GM21447 (cell line): ENCODE results near the gene CFAP61.
"Not testable (repeated sequence)": the region's sequence is repeated elsewhere in the genome, so short reads cannot be mapped to it uniquely, and the experiment has no call there.

Source experiments
- ATAC-seq: cut with Tn5 transposase; IDR thresholded peaks from one replicate; pipeline ENCODE4 v1.9.1; 2021; ENCODE audit not compliant: unreplicated experiment

The CFAP61 gene

DNA sequence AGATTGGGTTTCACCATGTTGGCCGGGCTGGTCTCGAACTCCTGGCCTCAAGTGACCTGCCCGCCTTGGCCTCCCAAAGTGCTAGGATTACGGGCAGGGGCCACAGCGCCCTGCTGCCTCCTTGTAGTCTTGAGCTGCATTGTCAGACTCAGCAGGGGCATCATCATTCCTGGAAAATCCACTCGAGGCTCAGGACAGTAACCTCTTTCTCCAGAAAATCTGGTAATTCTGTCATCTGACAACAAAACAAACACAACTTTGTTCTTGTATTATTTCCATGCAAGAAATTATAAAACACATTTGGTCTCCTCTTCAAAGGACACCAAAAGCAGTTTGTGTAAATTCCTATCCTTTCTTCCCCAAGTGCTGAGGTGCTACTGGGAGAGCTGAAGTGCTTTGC, 178.4 kb downstream of the CFAP61 start:
- no peak for ATAC-seq

DNA sequence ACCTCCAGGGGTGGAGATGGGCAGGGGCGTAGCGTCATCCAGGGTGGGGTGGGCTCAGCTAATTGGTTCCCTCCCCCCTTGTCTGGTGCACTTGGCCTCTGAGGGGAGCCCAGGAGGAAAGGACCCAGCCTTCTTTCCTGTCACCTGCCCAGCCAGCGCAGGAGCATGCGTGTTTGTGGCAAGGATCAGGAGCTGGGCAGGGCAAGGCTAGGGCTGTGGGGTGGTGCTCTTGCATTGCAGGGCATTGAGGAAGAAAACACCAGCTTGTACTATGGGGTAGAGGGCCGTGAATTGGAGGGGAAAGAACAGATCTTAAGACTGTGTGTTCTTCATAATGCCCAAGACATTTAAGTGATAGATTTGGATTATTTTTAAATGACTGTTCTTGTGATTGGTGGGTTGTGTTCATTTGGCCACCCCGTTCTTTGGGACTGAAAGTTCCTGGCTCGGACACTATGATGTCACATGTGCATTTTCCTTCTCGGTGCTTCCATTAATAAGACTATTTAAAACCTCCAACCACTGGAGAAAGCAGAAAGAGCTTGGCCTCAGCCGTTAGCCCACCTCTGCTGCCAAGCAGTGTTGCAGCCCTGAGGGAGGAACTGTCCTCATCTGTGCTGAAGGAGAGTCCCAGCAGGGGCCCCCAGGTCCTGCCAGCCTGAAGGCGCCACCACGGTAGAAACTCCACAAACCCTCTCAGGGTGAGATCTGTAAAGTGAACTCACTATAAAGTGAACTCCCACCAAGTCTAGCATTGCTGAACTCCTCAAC, 179.4 kb downstream of the CFAP61 start:
- no peak for ATAC-seq

DNA sequence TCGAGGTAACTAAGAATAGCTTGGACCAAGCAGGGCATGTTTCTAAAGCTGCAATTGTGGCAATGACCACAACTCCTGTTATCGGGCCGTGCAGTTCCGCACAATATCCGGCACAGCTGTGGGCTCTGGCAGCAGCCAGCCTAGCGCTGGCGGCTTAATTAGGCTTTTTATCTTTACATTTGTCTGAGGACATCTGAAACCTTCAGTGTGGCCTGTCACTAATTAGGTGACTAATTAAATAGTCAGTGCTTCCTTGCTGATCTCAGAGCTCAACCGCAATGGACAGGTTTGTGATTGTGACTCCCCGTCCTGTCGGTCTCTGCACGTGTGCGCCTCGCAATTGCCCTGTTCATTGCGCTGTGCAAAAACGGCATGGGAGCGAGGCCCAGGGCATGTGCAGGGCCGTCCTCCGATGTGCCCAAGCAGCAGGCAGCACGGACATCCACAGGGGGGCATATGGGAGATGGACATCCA, 180.7 kb downstream of the CFAP61 start:
- ATAC-seq, result no peak

DNA sequence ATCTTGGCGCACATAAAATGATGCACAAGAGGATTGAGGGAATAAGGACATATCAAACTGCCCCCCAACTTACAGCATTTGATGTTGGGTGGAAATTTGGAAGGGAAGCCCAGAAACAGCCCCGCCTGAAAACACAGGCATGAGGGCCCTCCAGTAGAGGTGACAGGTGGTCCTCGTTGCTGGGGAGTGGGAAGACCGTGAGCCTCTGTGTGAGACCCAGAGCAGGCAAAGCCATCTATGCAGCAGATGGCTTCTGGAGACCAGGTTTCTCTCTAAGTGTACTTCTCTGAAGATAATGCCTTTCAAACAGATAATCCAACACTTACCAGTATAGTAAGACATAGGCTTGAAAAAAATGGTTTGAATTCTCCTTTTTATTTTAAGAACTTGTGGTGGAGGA, 183.3 kb downstream of the CFAP61 start:
- no peak for ATAC-seq

DNA sequence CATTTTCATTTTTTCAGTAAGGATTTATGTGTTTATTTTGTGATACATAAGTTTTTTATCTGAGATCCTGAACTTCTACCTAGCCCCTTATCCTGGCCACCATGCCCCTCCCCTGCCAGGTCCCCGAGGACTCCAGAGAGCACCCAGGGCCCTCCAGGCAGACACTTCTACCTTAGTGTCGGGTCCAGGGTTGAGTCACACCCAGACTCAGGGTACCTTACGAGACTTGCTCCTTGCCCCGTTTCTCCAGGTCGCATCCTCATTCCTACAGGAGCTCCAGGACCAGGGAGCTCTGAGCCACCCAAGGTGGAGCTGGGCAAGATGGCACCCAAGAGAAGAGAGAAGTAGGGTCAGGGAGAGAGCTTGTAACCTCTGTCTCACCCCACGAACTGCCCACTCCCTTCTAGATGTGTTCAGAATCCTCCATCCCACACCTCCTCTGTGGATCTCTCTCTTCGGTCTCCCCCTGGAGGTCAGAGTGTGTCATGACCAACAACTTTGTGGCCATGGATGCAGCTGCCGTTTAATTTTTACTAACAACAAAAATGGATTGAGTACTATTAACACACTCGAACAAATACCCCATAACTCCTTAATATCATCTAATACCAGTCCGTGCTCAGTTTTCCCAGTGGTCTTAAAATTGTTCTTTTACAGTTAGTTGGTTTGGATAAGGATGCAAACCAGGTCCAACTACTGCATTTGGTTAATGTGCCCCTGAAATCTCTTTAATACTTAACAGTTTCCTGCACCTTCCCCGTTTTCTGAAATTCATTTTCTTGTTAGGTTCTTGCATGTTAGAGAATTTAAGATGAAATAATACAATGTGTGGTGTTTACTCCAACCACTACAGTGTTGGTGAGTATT, 185.0 kb downstream of the CFAP61 start:
- ATAC-seq, result no peak

DNA sequence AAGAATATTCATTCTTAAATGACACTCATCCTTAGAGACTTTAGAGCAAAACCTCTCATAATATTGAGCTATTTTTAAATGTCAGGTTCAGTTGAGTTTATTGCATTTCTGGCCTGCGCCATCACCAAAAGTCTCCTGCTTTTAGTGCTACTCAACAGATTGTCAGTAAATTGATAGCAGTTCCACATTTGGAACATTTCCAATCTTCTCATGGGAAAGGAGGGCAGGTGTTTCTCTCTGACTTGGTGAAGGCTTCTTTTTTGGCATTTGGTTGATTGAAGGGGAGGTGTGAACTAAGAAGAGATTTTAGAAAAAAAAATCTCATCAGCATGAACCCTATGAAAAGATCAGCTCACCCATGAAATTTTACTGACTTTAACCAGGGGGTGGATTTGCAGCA, 189.6 kb downstream of the CFAP61 start:
- no peak for ATAC-seq

DNA sequence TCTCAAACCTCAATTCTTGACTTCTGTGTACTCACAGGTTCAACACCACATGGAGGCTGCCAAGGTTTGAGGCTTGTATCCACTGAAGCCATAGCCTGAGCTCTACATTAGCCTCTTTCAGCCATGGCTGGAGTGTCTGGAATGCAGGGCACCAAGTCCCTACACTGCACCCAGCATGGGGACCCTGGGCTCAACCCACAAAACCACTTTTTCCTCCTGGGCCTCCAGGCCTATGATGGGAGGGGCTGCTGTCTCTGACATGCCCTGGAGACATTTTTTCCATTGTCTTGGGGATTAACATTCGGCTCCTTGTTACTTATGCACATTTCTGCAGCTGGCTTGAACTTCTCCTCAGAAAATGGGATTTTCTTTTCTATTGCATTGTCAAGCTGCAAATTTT, 192.1 kb downstream of the CFAP61 start:
- not testable (repeated sequence) for ATAC-seq

DNA sequence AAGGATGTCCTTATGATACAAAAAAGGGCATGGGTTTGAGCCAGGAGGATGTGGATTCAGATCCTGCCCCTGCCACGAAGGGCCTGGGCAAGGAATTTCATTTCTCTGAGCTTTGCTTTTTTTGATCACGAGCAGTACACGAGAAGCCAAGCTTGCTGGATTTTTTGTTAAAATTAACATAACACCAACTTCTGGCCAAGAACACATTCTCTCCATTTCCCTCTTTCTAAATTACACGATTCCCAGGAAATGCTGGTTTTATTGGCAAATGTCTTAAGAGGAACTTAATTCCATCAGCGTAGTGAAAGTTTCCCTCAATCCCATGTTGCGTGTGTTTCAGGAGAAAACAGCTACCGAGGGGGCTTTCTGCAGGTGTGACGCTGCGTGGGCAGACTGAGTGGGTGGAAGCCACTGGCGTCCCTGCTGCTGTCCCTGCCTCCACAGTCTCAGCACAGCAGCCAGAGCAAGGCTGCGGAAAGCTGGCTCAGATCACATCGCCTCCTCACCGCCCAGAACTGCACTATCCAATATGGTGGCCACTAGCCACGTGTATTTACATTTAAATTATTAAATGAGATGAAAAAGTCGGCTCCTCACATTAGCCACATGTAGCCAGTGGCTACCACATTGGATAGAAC, 194.8 kb downstream of the CFAP61 start:
- no peak for ATAC-seq

DNA sequence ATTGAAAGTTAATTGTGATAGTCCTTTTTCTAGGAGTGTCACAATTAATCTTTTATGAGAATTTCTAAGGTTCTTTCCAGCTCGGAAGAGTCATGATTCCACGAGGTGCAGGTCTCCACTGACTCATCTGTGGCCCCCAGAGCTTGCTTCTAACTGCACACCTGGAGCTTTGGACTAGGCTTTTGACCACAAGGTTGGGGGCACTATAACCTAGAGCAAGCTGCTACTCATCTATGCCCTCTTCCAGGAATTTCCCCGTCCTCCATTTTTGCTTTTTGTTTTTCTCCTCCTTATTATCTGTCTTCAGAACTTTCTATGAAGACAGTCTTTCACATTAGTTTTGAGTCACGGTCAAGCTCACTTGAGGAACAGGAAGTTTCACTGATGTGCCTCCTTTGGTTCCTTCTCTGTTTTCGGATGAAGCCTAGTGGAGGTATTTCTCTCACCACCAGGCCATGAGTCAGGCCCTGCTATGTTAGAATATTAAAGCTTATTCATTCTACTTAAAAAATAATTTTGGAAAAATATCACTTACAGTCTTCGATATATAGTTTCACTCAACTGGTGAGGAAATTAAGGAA, 196.4 kb downstream of the CFAP61 start:
- ATAC-seq, result no peak

DNA sequence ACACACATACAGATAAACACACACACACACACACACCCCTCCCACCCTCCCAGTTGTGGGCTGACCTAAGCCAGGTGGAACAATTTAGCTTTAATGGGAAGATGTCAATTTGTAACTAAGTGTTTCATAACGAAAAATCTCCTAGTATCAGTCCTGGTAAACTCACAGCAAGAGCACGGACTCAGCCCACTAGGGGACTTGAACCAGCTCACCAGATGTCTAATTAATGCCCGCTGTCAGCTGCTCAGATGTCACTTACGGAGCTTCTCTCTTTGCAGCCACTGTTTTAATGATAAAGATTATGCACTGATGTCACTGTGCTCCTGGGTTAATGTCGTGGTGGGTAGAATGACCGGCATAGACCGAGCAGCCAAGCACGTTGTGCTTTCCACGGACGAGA, 199.0 kb downstream of the CFAP61 start:
- ATAC-seq, result no peak

DNA sequence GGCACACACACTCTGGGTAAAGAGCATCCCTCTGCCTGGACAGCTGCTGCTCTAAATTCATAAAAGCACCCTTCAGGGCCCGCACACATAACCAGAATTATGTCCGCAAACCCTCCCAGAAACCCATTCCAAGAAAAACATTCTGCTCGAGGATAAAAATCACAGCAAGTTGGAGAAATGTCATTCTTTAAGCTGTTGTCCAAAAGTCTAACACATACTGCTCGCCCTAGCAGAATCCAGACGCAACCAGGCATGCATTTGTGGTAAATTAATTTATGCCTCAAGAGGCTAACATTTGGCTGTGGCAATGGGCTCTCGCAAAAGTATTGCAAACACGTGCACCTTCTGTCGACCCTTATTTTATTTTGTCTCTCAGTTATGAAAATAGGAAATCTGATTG, 199.5 kb downstream of the CFAP61 start:
- no peak for ATAC-seq

DNA sequence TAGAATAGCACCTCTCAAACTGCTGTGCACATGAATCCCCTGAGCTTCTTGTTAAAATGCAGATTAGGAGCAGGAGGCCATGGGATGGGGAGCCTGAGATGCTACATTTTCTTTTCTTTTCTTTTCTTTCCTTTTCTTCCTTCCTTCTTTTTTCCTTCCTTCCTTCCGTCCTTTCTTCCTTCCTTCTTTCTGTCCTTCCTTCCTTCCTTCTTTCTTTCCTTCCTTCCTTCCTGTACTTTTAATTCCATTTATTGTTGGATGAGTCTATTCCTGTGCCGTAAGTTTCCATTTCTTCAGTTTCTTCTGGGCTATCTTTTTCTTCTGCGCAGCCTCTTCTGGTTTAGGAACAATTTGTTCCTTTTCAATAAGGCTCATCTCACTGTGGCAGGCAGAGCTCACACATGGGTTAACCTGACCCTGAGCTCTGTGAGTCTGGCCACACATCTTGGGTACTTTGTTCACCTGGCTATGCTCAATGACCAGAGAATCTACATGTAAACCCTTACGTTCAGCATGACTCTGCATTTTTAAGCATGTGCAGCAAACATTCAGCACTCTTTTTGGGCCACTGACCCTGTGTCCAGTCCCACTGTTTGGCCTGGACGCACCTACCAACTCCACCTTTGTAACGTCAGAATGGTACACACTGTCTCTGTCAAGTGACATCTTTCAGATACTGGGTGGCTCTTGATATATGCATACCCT, 200.9 kb downstream of the CFAP61 start:
- ATAC-seq, result no peak

DNA sequence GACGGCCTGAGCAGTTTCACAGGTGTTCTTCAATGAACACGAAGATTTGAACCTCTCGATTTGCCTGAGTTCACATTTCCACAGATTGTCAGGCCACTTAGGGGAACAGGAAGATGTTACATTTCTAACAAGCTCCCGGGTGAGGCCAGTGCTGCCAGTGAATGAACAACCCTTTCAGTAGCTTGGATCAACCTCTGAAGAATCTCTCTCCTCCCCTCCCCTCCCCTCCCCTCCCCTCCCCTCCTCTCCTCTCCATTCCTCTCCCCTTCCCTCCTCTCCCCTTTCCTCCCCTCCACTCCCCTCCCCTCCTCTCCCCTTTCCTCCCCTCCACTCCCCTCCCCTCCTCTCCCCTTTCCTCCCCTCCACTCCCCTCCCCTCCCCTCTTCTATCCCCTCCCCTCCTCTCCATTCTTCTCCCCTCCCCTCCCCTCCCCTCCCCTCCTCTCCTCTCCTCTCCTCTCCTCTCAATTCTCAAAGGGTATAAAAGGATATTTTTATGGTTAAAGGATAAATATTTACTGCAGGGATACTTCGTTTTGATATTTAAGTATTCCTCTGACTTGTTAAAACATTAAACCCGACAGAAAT, 201.5 kb downstream of the CFAP61 start:
- ATAC-seq, result no peak

DNA sequence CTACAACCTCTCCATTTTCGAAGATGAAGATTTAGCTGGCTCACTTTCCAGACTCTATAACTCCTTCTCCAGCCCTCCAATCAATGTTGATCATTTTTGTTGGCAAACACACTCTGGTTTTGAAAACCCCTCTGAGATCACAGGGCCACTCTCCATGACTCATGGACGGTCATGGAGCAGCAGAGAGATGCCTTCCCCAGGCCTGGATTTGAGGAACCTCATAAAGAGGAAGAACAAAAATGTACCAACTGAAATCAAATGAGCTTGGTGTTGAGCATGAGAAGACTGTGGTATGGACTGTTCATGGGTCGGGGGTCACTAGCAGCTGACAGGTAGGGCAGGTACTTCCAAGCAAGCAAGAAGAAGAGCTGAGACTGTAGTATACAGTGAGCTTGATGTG, 202.8 kb downstream of the CFAP61 start:
- ATAC-seq, result no peak

DNA sequence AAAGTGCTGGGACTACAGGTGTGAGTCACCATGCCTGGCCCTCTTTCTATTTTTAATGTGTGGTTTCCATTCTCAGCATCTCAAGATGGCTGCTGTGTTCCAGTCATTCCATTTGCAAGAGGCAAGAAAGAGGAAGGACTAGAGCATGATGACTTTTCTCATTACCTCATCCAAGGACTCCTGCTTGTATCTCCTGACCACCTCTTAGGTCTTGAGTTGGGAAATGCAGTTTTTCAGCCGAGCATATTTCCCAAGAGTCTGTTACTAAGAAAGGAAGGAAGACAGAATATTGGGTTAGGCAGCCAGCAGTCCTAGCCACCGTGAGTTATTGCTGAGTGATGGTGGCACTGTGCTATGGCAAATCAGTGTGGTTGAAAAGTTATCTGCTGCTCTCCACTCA, 207.2 kb downstream of the CFAP61 start:
- no peak for ATAC-seq

DNA sequence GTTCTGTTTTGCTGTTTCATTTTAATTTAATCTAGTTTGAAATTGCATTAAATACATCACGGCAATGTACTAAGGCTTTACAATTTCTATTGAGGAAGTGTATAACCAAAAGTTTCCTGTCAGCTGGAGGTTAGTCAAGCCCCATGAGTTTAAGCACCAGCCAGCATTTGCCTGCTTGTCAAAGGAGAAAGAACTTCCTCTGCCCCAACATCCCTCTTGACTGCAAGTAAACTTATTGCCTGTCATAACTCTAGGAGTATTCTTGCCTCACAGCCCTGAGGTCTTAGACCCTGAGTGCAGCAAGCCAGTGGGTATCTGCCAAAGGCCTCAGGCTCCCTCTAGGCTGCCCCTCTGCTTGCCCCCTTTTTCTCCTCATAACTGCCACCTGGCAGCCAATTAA, 208.8 kb downstream of the CFAP61 start:
- no peak for ATAC-seq

DNA sequence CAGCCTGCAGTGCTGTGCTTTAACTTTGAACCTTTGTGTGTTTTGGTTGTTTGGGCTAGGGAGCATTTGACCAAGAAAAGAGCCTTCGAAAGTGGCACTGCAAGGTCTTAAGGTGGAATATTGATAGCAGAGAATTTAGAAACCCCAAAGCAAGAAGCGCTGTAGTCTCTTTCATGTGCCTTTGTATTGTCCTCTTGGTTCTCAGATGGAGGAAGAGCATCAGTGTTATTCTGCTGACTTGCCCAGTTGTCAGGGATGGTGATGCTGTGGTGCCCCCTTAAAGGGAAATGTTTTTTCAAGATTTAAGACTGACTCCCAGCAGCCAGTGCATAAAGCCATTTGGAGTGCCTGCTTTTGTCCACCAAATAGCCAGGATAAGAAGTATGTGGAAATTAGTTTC, 212.9 kb downstream of the CFAP61 start:
- no peak for ATAC-seq

DNA sequence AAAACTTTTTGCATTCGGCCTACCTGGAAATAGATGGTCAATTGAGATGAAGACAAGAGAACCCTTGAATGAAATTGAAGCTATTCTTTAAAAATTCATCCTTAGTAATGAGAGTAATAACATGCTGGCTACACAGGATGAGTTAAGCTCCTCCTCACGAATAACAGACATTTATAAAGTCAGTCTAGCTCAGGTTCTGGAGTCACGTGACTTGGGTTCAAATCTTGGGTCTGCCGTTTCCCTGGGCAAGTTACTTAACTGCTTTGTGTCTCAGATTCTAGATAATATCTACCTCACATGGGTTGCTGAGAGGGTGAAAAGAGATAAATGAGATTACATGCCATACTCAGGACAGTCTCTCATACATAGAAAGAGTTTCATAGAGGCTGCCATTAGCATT, 214.2 kb downstream of the CFAP61 start:
- ATAC-seq, result no peak

DNA sequence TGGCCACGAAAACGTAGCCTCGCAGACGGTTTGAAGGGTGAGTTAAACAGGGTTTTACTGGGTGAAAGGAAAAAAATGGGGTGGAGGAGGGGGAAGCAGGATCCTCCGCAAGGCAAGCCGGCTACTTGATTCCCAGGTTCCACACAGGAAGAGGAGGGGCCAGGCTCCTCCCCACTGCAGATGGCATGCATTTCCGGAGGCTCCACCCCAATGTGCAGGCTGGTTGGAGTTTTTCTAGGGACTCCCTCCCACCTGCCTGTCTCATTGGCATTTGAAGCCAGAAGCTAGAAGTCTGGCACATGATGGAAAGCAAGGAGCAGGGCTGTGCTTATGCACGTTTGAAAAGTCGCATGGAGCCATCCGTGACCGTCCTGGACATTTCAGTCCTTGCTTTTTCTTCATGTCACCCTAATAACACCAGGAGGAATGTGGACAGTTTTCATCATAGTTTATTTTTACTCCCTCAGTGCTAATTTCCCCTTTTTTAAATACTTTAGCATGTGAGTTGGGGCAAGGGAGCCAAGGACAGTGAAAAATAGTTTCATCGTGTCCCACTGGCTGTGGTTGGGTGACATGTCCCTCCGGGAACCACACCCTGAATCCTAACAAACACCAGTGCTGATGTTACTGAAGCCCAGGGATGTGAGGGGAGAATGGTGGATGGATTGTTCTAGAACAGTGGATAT, 215.5 kb downstream of the CFAP61 start:
- ATAC-seq, result no peak

DNA sequence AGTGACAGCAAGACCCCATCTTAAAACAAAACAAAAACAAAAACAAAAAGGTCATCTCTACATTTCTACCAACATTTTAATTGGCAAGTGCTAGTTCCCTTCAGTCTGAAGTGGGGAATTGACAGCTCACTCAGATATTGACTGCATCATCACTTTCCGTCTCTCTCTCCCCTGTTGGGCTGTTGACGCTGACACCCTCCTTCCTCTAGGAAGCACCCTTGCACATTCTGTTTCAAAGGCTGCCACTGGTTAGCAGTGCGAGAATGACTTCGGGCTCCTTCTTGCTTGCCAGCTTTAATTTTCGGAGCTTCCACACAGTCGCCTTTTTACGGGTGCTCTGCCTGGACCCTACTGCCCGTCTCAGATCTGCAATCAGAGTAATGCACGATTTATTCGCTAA, 218.9 kb downstream of the CFAP61 start:
- ATAC-seq, result no peak
